Nephron progenitor cell (in vitro differentiated cells): Measurements from ENCODE around the gene APCDD1.
A peak's percentile ranks its signal among the peaks of the same experiment; 100 is the strongest.
"Not testable (repeated sequence)": the region's sequence is repeated elsewhere in the genome, so short reads cannot be mapped to it uniquely, and the experiment has no call there.

ENCODE experiments used
- DNase-seq: peaks from one replicate; pipeline ENCODE4 v3.0.0; 2021
- H3K27ac Mint-ChIP-seq: 2 replicates; pipeline ENCODE4 v1.8.0; 2021; ENCODE audit warnings: mild to moderate bottlenecking, moderate library complexity, mixed read lengths
- H3K27me3 Mint-ChIP-seq: 2 replicates; pipeline ENCODE4 v1.8.0; 2021; ENCODE audit warnings: mild to moderate bottlenecking, low read depth, mixed read lengths; ENCODE audit not compliant: poor library complexity
- H3K36me3 Mint-ChIP-seq: 2 replicates; pipeline ENCODE4 v1.8.0; 2021; ENCODE audit warnings: low read depth, mixed read lengths
- H3K4me1 Mint-ChIP-seq: 2 replicates; pipeline ENCODE4 v1.8.0; 2021; ENCODE audit warnings: mixed read lengths
- H3K4me3 Mint-ChIP-seq: 2 replicates; pipeline ENCODE4 v1.8.0; 2021; ENCODE audit warnings: mild to moderate bottlenecking, moderate library complexity, mixed read lengths
- H3K9me3 Mint-ChIP-seq: 2 replicates; pipeline ENCODE4 v1.8.0; 2021; ENCODE audit warnings: mild to moderate bottlenecking, moderate library complexity, mixed read lengths
- TF ChIP-seq, protein P1 (sequence below): fragments of 200-600 bp; sonication (generic); IDR thresholded peaks from 2 replicates; pipeline ENCODE4 v1.5.0; 2021; ENCODE audit warnings: antibody characterized with exemption

The APCDD1 gene

GRCh38 chr18:10504723-10505122 lies 50.3 kb downstream of the APCDD1 start:
- no peaks in the 10 kb centered on the region for H3K4me1 Mint-ChIP-seq
- H3K36me3 Mint-ChIP-seq: peaks cover 21% of the 10 kb centered on the region
- no peak overlapping the region for H3K4me3 Mint-ChIP-seq
- peaks cover 61% of the 10 kb centered on the region for H3K9me3 Mint-ChIP-seq
- peaks cover 6% of the 10 kb centered on the region for H3K27me3 Mint-ChIP-seq
- TF ChIP-seq, protein P1, sequence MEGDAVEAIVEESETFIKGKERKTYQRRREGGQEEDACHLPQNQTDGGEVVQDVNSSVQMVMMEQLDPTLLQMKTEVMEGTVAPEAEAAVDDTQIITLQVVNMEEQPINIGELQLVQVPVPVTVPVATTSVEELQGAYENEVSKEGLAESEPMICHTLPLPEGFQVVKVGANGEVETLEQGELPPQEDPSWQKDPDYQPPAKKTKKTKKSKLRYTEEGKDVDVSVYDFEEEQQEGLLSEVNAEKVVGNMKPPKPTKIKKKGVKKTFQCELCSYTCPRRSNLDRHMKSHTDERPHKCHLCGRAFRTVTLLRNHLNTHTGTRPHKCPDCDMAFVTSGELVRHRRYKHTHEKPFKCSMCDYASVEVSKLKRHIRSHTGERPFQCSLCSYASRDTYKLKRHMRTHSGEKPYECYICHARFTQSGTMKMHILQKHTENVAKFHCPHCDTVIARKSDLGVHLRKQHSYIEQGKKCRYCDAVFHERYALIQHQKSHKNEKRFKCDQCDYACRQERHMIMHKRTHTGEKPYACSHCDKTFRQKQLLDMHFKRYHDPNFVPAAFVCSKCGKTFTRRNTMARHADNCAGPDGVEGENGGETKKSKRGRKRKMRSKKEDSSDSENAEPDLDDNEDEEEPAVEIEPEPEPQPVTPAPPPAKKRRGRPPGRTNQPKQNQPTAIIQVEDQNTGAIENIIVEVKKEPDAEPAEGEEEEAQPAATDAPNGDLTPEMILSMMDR: no peak
- DNase-seq: no peak
- H3K27ac Mint-ChIP-seq: no peak overlapping the region

- DNase-seq, H3K27ac Mint-ChIP-seq, H3K4me3 Mint-ChIP-seq, H3K4me1 Mint-ChIP-seq, H3K27me3 Mint-ChIP-seq: not testable (repeated sequence)
- Mint-ChIP-seq H3K36me3 (peaks cover 21% of the 10 kb centered on the region), H3K9me3 (peaks cover 67% of the 10 kb centered on the region)
Measured at GRCh38 chr18:10505892-10506291, 51.5 kb downstream of the APCDD1 start.

- TF ChIP-seq, protein P1: no peak
- Mint-ChIP-seq H3K27me3 (peaks cover 2% of the 10 kb centered on the region), H3K4me3 (no peak overlapping the region), H3K4me1 (peaks cover 12% of the 10 kb centered on the region), H3K9me3 (peaks cover 58% of the 10 kb centered on the region), H3K27ac (no peak overlapping the region), H3K36me3 (peaks cover 21% of the 10 kb centered on the region)
- DNase-seq: no peak
Measured at GRCh38 chr18:10508591-10508990, 54.2 kb downstream of the APCDD1 start.

DNA sequence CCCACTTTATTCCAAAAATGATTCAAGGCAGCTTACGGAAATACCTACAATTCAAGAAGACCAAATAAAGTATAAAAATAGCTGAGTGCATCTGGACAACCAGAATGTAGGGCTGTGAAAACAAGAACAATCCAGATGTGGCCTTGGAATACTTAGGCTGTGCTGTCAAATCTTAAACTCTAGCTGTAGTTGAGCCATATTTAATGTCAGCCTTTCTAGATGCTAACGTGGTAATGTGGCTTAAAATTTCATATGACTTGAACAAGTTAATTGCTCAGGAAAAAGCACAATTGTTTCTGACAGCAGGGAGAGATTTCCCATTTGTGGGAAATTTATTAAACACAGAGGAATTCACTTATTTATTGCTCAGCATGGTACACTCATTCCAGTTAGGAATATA lies 56.8 kb downstream of the APCDD1 start:
- H3K4me3 Mint-ChIP-seq: no peak overlapping the region
- peaks cover 14% of the 10 kb centered on the region for H3K36me3 Mint-ChIP-seq
- peaks cover 35% of the 10 kb centered on the region for H3K9me3 Mint-ChIP-seq
- no peak overlapping the region for H3K27ac Mint-ChIP-seq
- TF ChIP-seq, protein P1: no peak
- H3K4me1 Mint-ChIP-seq: peaks cover 21% of the 10 kb centered on the region
- H3K27me3 Mint-ChIP-seq: peaks cover 2% of the 10 kb centered on the region
- DNase-seq: no peak

- peaks cover 2% of the 10 kb centered on the region for H3K27me3 Mint-ChIP-seq
- H3K27ac Mint-ChIP-seq: peak overlapping the region; percentile 19
- H3K4me3 Mint-ChIP-seq: no peak overlapping the region
- H3K9me3 Mint-ChIP-seq: peaks cover 19% of the 10 kb centered on the region
- TF ChIP-seq, protein P1: no peak
- peaks cover 34% of the 10 kb centered on the region for H3K4me1 Mint-ChIP-seq
- no peaks in the 10 kb centered on the region for H3K36me3 Mint-ChIP-seq
- DNase-seq: no peak
Measured at GRCh38 chr18:10514082-10514481, 59.6 kb downstream of the APCDD1 start.

DNA sequence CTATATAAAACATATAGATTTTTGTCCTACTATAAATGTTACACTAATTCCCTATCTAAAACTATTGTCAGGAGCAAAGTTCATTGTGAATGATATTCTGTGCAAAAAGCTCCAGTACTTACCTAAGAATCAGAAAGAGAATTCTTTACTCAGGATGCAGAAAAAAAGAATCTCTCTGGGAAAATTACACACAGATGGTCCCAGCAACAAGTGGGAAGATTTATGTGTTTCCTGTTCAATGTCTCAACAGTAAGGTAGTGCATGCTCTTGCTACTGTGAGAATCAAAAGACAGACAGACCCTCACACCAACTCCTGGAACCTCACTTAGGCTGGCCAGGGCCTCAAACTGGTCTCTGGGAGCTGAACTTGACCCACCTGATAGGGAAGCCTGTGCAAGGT lies 60.2 kb downstream of the APCDD1 start:
- H3K9me3 Mint-ChIP-seq: peaks cover 14% of the 10 kb centered on the region
- no peak overlapping the region for H3K27ac Mint-ChIP-seq
- H3K36me3 Mint-ChIP-seq: no peaks in the 10 kb centered on the region
- peaks cover 38% of the 10 kb centered on the region for H3K4me1 Mint-ChIP-seq
- no peak for DNase-seq
- no peak overlapping the region for H3K4me3 Mint-ChIP-seq
- H3K27me3 Mint-ChIP-seq: peaks cover 2% of the 10 kb centered on the region
- TF ChIP-seq, protein P1: no peak
